ENCODE results near the gene TIMELESS.
"Not testable (repeated sequence)": the region's sequence is repeated elsewhere in the genome, so short reads cannot be mapped to it uniquely, and the experiment has no call there.

TIMELESS gene

GRCh38 chr12:56469007-56469930 is 20.0 kb upstream of the TIMELESS start:
- DNase-seq, result peak in 20 of 56 donors; percentile 5 to 52 (median 27)

- DNase-seq, result peak; percentile 54 to 96 (median 89)
Measured at GRCh38 chr12:56468216-56469006, 19.2 kb upstream of the TIMELESS start, which contains the start of gene SPRYD4. TSS of gene SPRYD4 (plus strand) at chr12:56468578. CDS start at chr12:56468592, 14 bp downstream.

GRCh38 chr12:56462565-56462964 is 13.3 kb upstream of the TIMELESS start:
- DNase-seq, result no peak

- no peak for DNase-seq
Measured at GRCh38 chr12:56461235-56462159, 12.3 kb upstream of the TIMELESS start.

- no peak for DNase-seq
Measured at GRCh38 chr12:56457817-56458216, 8.6 kb upstream of the TIMELESS start.

GRCh38 chr12:56454557-56454956 is 5.3 kb upstream of the TIMELESS start, which contains the start of gene MIP:
TSS of gene MIP (minus strand) at chr12:56454657. CDS start at chr12:56454613, 44 bp downstream.
- no peak for DNase-seq

GRCh38 chr12:56451147-56451546 is 1.9 kb upstream of the TIMELESS start:
- DNase-seq, result no peak

GRCh38 chr12:56450241-56450640 is 1.0 kb upstream of the TIMELESS start:
- DNase-seq, result no peak

GRCh38 chr12:56449622-56449984 is 377 bp upstream of the TIMELESS start:
- DNase-seq, result no peak

- DNase-seq, result not testable (repeated sequence)
Measured at GRCh38 chr12:56443208-56443607, 6.0 kb downstream of the TIMELESS start.

GRCh38 chr12:56437430-56438176 is 11.6 kb downstream of the TIMELESS start:
- DNase-seq, result no peak

- no peak for DNase-seq
Measured at GRCh38 chr12:56434828-56435227, 14.4 kb downstream of the TIMELESS start.

GRCh38 chr12:56431850-56432249 is 17.4 kb downstream of the TIMELESS start:
- DNase-seq, result no peak

- no peak for DNase-seq
Measured at GRCh38 chr12:56431288-56431687, 17.9 kb downstream of the TIMELESS start.

GRCh38 chr12:56425940-56426438 is 23.2 kb downstream of the TIMELESS start:
- no peak for DNase-seq

GRCh38 chr12:56425193-56425592 is 24.0 kb downstream of the TIMELESS start:
- no peak for DNase-seq

- no peak for DNase-seq
Measured at GRCh38 chr12:56420411-56420810, 28.8 kb downstream of the TIMELESS start.

- no peak for DNase-seq
Measured at GRCh38 chr12:56417739-56418138, 31.5 kb downstream of the TIMELESS start.

- no peak for DNase-seq
Measured at GRCh38 chr12:56414401-56414800, 34.8 kb downstream of the TIMELESS start.

GRCh38 chr12:56413392-56413791 is 35.8 kb downstream of the TIMELESS start:
- no peak for DNase-seq

All from nucleus accumbens (tissue), 56 donors.